Stimulated activated CD4-positive, alpha-beta T cell treated with anti-CD3 and anti-CD28 coated beads, Interleukin-4, amount 100 ng/mL, for 4 hours (primary cell): ENCODE measurements around the gene YAF2.

Experiments
- DNase-seq, 2 experiments: peaks; one replicate each; pipeline ENCODE4 v3.0.0-alpha.2; 2020

YAF2 gene

DNA sequence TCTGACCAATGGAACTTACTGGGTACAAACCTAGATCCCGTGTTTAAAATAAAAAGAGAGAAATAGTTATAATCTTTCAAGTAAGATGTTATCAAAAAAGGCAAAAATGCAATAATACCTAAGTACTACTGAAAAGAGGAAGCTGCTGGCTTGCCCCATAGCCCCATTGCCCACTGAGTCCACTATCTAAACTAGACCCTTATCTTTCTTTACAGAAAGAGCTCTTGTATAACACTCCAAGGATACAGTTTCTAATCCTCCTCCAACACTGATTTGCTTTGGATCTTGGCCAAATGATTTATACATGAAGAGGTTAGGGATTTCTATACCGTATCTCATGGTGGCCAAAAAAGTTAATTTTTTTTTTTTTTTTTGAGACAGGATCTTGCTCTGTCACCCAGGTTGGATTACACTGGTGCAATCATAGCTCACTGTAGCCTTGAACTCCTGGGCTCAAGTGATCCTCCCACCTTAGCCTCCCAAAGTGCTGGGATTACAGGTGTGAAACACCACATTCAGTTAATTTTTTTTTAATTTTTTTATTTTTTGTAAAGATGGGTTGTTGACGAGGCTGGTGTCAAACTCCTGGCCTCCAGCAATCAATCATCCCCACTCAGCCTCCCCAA lies 96.0 kb downstream of the YAF2 start:
- DNase-seq, result no peak

- no peak for DNase-seq
Measured at GRCh38 chr12:42140901-42141300, 97.1 kb downstream of the YAF2 start.

DNA sequence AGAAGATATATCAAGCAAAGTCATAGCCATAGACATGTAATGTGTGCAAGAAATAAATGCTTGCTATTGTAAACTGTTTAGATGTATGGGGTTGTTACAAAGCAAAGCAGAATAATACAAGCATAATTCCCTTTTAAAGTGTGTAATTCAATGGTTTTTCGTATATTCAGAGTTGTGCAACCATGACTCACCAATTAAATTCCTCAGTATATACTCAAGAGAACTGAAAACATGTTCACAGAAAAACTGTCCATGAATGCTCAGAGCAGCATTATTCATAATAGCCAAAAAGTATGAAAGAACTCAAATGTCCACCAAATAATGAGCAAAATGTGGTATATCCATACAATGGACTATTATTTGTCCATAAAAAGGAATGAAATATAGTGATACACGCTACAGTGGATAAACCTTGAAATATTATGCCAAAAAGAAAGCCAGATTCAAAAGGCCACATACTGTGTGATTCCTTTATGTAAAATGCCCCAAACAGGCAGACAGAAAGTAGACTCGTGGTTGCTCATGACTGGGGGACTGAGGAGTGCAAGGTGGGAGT lies 102.7 kb downstream of the YAF2 start:
- no peak for DNase-seq

- DNase-seq, result no peak
Measured at GRCh38 chr12:42130672-42131402, 107.2 kb downstream of the YAF2 start.

DNA sequence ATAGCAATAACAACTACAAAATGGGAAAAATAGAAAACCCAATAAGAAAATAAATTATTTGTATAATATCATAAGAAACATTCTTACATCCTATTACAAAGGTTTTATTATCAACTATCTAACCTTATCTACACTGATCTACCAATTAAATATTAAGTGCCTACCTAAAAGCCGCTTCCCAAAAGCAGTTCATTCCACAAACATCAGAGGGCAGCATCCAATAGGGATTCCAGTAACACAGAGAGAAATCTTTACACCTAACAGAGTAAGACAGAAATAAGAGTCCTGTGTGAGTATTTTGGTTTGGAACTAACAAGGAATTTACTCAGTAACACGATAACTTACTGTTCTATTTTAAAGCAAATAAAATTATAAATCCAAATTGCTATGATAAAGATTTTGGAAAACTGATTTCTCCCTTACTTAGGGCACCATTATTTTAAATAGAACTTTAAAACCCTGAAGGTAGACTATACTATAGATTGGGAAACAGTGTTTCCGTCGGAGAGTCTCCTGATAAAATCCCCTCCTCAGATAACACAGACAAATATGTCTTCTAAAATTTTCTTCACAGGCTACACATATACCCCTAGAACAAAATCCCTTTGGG lies 108.3 kb downstream of the YAF2 start:
- DNase-seq, result no peak

DNA sequence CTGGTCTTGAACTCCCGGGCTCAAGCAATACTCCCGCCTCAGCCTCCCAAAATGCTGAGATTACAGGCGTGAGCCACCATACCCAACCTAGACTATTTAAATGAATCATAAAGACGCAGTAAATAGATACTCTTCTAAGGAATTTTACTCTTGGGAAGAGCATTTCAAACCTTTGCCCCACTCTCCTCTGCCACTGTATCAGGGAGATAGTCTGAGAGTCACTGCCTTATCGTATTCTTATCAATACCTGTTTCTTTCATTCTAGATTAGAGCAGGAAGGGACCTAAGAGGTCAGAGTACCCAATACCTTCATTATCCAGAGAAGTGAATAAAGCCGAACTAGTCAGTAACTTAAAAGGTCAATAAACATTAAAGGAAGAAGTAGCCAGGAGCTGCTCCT lies 109.2 kb downstream of the YAF2 start:
- DNase-seq, result no peak

DNA sequence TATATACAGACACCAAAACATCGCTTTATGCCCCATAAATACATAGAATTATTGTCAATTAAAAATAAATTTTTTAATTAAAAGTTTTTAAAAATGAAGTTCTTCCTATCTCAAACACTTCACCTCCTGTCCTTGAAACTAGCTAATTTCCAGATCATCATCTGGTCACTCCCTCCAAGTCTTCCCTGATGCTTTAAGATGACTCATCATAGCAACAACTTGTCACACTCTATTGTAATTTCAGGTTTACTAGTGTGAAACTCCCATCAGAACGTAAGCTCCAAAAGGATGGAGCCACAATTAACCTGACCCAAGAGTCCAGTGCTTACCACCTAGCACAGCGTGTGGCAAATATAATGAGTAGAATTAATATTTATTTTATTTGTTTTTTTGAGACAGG lies 109.7 kb downstream of the YAF2 start:
- no peak for DNase-seq

- DNase-seq, result no peak
Measured at GRCh38 chr12:42126963-42127362, 111.1 kb downstream of the YAF2 start.

DNA sequence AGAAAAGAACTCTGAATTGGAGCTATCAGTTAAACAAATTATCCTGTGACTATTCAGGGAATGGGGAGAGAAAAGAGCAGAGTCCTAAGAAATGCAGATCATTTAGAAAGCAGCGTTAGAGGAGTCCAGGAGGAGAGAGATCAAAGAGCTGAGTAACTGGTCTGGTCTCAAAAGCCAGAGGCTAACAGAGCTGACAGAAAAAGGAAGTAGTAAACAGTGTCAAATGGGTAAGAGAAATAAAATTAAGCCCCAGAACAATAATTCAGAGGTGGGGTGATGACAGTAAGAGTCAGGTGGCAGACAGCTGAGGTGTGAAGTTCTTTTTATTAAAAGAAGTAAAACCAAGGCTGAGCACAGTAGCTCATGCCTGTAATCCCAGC lies 112.7 kb downstream of the YAF2 start:
- no peak for DNase-seq

DNA sequence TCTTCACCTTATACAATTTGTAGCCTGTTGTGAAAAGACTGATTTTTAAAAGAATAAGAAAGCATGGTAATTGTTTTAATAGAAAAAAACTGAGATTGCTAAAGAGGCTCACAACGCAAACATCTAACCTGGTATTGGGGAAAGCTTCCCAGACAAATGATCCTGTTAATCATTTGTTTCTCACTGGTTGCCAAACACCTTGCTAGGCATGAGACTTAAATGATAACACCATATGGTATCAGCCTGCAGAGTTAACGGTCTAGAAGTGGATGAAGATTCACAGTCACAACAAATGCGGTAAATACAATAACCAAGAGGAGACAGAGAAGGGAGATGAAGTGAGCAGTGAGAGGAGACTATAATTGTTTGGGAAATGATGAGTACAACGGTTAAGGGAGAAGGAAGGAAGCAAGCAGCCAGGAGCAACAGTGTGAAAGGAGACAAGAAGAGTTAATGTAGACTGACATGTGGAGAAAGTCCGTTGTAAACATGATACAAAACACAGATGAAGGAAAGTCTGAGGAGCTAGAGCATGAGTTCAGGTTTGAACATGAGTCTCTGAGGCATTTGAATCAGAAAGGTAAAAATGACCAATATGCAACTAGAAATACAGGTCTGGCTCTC lies 113.2 kb downstream of the YAF2 start:
- DNase-seq, result no peak

GRCh38 chr12:42119085-42119633 lies 118.9 kb downstream of the YAF2 start:
- DNase-seq, result no peak

DNA sequence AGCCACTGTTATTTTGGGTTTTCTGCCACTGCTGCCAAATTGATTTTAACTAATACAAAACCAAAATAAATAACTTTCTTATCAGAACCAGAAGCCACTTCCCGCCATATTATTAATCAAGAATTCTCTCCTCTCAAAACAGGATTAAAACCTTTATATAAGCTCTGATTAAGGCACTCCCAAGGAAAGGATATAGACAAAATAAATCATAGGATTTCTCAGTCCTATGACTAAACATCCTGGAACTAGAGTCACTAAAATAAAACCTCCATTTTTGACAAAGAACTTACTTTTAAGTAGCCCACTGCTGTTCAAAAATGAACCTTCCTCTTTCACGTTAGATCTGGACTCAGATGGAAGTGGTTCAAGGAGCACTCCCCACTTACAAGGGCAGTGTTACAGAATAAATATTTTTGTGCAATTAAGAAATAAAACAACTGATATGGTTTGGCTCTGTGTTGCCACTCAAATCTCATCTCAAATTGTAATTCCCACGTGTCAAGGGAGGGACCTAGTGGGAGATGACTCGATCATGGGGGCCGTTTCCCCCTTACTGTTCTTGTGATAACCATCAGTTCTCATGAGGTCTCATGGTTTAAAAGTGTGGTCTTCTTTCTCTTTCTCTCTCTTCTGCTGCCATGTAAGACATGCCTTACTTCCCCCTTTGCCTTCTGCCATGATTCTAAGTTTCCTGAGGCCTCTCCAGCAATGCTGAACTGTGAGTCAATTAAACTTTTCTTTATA lies 119.7 kb downstream of the YAF2 start:
- no peak for DNase-seq

- DNase-seq, result no peak
Measured at GRCh38 chr12:42109031-42109430, 129.0 kb downstream of the YAF2 start.
